ENCODE results near the gene BCDIN3D.

Gene BCDIN3D

DNA sequence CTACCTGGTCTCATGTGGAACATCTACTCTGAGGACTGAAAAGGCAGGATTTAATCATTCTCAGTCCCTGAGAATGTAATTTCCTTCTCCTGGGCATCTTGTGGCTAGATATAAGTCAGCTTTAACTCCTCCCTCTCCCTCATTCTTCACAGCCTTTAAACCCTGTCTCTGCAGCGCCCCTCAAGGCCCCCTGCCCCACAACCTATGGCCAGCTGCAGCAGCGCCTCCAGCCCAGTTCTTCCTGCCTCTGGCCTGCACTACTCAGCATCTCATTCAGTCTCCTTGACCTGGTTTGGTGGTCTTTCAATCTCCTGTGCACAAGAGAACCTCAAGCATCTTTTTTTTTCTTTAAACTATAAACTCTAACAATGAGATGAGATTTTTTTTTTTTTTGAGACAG lies 44.0 kb downstream of the BCDIN3D start:
- no peak for DNase-seq (ENCODE audit: low read depth in 1 of 2, low spot score in 1 of 2)

GRCh38 chr12:49798248-49798647 lies 44.7 kb downstream of the BCDIN3D start:
- DNase-seq (ENCODE audit: low read depth in 1 of 2, low spot score in 1 of 2) = no peak

GRCh38 chr12:49797449-49797776 lies 45.5 kb downstream of the BCDIN3D start:
- no peak for DNase-seq (ENCODE audit: low read depth in 1 of 2, low spot score in 1 of 2)

DNA sequence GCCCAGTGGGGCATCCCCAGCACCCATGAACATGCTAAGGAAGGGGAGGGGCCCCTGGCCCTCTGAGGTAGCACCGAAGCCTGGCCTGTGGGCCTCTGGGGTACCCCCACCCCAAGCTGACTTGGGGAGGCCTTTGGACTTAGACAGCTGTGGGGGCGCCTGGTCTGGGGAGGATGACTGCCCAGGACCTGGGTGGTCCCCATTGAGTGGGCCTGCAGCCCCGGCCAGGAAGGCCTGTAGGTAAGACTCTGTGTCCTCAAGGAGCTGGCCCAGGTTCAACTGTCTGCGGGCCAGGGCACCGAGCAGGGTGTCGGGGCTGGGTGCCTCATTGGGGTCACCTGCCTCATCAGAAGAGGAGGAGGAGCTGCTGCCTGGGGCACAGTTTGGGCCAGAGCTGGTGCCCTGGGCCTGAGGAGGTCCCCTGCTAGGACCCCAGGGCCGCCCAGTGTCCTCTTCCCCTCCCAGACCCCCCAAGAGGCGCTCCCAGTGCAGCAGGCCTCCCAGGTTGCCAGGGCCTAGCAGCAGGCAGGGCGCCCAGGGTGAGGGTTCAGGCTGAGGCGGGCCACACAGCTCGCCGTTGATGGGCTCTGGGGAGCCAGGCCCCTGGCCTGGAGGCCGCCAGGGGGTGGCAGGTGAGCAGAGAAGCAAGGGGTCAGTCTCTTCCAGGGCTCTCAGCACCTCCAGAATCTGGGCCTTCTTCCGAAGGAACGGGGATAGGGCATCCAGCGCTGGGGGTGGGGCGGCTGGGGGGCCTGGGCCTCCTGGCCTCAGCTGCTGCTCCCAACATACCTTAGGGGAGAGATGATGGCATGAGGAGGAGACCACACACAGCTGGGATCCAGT lies 46.1 kb downstream of the BCDIN3D start:
- DNase-seq (ENCODE audit: low read depth in 1 of 2, low spot score in 1 of 2) = no peak

- DNase-seq (ENCODE audit: low read depth in 1 of 2, low spot score in 1 of 2) = no peak
Observed at GRCh38 chr12:49796155-49796554, 46.8 kb downstream of the BCDIN3D start.

GRCh38 chr12:49795654-49796105 lies 47.2 kb downstream of the BCDIN3D start:
- DNase-seq (ENCODE audit: low read depth in 1 of 2, low spot score in 1 of 2) = no peak

DNA sequence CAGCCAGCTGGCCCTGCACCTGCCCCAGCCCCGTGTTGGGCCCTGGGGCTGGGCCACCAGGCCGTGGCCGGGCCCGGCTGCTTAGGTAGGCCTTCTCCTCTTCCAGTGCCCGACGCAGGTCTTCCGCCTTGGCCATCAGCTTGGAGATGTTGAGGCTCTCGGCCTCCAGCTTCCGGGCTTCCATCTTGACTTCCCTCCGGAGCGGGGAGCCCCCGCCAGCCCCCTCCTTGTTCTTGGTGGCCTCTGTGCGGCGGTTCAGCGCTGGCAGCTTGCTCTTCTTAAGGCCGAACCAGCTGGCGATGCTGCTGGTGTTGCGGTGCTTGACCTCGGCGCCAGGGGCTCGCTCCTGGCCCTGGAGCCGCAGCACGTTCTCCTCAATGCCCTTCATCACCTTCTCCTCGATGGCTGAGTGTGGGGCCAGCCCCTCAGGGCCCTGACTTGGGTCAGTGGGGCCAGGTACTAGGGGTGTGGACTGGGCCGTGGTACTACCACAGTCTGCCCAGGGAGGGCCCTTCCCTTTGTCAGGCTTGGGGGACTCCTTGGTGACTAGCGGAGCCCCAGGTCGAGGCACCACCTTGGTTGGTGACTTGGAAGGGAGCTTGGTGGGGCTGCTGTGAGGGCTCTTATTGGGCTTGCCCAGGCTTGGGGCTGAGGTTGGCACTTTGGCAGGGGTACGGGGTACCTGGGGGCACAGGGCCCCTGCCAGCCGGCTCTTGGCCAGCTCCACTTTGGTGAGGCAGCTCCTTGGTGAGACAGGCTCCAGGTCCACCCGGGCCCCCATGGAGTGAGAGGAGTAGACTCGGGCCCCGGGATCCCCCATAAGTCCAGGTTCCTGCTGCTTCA lies 47.9 kb downstream of the BCDIN3D start:
- DNase-seq (ENCODE audit: low read depth in 1 of 2, low spot score in 1 of 2) = no peak

DNA sequence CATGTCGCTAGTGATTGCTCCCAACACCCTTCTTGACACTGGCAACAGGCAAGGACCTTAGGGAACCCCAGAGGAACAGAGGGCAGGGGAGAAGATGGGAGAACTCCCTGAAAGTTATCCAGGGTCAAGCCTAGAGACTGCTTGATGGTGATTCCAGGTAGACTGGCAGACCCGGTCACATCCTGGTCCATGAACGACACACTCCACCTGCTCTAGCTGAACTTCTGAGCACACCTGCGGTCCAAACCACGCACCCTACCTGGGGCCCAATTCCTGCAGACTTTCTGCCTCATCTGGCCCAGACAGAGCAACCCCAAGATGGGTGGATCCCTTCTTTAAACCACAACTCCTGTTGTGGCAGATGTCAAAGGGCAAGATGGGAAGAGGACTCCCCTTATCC lies 48.9 kb downstream of the BCDIN3D start:
- no peak for DNase-seq (ENCODE audit: low read depth in 1 of 2, low spot score in 1 of 2)

DNA sequence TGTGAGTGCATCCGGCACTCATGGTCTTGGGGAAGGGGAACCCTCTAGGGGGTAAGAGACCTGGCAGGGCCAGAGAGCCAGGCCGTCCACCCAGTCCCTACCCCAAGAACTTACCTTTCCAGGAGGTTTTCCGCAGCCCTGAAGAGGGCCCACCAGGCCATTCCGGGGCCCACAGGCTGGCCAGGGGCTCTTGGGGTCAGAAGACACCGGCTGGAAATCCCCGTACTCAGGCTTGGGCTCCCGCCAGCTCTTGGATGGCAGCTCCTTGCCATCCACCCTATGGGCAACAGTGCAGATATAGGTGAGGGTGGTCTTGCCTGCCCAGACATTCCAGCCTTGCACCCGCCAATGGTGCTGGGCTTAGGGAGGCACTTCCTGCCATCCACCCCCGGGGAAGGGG lies 49.3 kb downstream of the BCDIN3D start:
- no peak for DNase-seq (ENCODE audit: low read depth in 1 of 2, low spot score in 1 of 2)

DNA sequence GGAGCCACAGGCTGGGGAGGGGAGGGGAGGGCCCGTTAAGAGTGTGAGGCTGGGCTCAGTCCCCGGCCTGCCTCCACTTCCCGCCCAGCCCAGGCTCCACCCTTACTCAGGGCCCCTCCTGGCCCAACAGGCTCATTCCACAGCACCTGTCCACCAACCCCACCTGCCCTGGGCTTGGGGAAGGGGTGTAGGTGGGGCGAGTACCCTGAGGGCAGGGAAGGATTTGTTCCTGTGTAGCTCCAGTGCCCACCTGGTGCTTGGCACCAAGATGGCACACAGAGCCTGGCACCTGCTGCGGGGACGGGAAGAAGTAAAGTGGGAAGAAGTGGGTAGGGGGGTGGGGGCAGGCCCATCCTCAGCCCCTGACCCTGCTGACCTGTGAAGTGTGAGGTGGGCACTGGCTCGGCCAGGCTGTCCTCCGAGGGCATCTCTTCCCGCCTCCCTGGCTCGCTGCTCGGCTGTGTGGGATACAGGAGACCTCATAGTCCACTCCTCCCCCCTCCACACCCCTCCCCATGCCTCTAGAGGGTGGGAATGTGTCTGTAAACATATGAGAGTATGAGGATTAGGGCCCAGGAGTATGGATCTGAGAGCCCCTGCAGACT lies 49.8 kb downstream of the BCDIN3D start:
- no peak for DNase-seq (ENCODE audit: low read depth in 1 of 2, low spot score in 1 of 2)

DNA sequence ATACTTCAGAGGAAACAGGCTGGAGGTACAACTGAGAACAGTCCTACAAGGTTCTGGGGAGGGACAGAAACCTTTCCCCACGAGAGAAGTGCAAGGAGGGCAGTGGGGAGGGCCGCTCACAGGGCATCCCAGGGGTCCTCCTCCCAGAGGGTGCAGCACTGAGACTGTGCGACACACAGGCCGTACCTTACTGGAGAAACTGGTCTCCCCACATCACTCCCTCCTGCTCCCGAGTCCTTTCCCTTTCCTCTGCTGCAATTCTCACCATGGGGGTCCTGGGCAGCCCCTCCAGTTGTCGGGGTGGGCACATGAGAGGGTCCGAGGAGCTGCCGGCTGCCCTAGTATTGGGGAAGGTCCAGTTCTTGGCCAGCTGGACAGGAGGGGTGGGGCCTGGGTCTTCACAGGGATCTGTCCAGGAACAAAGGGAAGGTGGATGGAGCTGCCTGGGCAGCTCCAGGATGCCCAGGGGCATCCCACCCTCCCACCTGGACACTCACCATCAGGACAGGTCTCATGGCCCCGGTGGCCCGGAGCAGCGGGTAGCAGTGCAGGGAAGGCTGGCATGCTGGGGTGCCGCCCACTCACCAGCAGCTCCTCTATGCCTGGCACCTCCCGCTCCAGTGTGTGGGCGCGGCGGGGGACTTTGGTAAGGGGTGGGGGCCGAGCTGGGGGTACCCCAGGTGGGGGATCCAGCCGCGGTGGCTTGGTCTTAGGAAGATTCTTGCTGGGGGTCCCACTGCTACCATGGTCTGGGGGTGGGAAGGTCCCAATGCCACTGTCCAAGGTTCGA lies 50.5 kb downstream of the BCDIN3D start:
- no peak for DNase-seq (ENCODE audit: low read depth in 1 of 2, low spot score in 1 of 2)

DNA sequence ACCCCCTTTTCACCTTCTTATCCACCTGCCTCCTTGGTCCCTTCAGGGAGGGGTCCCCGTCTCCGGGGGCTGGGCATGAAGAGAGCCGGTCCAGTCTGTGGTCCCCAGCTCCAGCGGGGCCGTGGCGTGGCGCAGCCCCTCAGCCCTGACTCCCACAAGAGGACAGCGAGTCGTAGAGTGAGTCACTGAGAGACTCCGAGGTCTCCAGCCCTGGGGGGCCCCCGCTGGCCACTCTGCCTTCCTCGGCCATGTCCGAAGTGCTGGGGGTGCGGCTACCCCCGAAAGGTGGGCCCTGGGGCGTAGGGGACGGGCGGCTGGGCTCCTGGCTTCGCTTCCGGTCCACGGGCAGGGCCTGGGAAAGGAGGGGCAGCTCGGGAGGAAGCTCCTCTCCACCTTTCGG lies 51.2 kb downstream of the BCDIN3D start:
- DNase-seq (ENCODE audit: low read depth in 1 of 2, low spot score in 1 of 2) = no peak

DNA sequence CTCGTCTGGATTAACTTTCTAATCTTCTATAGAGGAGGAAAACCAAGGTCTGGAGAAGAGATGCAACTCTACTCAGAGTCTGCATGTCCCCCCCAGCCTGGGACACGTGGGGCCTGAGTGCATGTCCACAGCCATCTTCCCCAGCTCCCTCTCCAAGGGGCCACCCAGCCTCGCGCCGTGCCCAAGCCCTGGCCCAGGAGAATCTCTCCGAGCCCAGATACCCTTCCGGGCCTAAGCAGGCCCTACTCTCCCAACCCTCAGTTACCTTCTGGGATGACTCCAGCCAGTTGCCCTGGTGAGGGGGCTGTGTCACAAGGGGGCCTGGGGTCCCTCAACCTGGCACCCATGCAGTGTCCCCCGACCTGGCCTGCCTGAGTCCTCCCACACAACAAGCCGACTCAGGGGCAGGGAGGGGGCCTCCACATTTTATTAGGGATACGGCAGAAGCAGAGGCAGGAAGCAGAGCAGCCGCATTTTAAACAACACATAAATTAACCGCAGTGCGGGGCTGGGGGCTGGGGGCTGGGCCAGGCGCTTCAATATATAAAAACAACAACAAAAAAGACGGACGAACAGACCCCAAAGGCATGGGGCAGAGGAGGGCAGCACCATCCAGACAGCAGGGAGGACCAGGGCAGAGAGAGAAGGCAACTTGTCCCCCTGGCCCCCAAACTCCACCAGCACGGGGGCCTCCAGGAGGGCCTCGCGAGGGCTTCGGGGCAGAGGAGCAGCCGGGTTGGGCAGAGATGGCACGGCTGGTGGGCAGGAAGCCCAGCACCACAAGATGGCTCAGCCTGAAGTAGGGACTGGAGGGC lies 52.0 kb downstream of the BCDIN3D start:
- no peak for DNase-seq (ENCODE audit: low read depth in 1 of 2, low spot score in 1 of 2)

DNA sequence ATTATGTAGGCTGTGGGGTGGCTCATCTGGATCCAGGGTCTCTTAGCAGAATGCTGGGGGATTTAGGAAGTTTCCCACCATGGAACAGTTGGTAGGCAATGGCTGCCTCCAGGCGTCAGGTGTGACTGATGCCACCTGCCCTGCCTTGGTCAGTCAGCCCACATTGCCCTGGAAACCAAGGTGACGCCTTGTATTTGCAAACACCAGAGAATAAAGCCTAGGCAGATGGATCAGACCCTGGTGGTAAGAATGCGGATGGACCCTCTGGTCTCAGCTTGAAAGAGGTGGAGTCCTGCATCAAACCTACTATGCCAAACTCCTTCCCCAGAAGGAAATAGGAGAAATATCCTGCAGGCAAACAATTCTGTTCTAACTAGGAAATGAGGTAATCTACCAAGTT lies 52.9 kb downstream of the BCDIN3D start:
- DNase-seq (ENCODE audit: low read depth in 1 of 2, low spot score in 1 of 2) = no peak

- DNase-seq (ENCODE audit: low read depth in 1 of 2, low spot score in 1 of 2) = no peak
Observed at GRCh38 chr12:49787672-49788071, 55.2 kb downstream of the BCDIN3D start.
